T-helper 2 cell treated with Interferon-gamma antibody and Interleukin-4, amounts not matched to agents 5 μg/mL and 100 μg/mL, for 36 hours (primary cell): ENCODE results near the gene UXT.
A peak's percentile ranks its signal among the peaks of the same experiment; 100 is the strongest.

ENCODE experiments used
- DNase-seq: peaks from one replicate; pipeline ENCODE4 v3.0.0; 2021; ENCODE audit warnings: low spot score
- H3K27ac Mint-ChIP-seq: one replicate; pipeline ENCODE4 v1.8.0; 2021; ENCODE audit warnings: mild to moderate bottlenecking, mixed read lengths
- H3K27me3 Mint-ChIP-seq: one replicate; pipeline ENCODE4 v1.8.0; 2021; ENCODE audit warnings: low read depth, mixed read lengths
- H3K36me3 Mint-ChIP-seq: one replicate; pipeline ENCODE4 v1.8.0; 2021; ENCODE audit warnings: low read depth, mixed read lengths
- H3K4me1 Mint-ChIP-seq: one replicate; pipeline ENCODE4 v1.8.0; 2021; ENCODE audit warnings: low read depth, mixed read lengths
- H3K4me3 Mint-ChIP-seq: one replicate; pipeline ENCODE4 v1.8.0; 2022; ENCODE audit warnings: mild to moderate bottlenecking, moderate library complexity, mixed read lengths
- H3K9me3 Mint-ChIP-seq: one replicate; pipeline ENCODE4 v1.8.0; 2021; ENCODE audit warnings: mixed read lengths

UXT gene

GRCh38 chrX:47662144-47662657 is 3.2 kb upstream of the UXT start:
- DNase-seq, result peak; percentile 71
- H3K27me3 Mint-ChIP-seq, result no peaks in the 10 kb centered on the region
- H3K27ac Mint-ChIP-seq, result peak overlapping the region; percentile 89
- H3K4me3 Mint-ChIP-seq, result peak overlapping the region; percentile 33
- H3K9me3 Mint-ChIP-seq, result peaks cover 5% of the 10 kb centered on the region
- H3K4me1 Mint-ChIP-seq, result peaks cover 16% of the 10 kb centered on the region
- H3K36me3 Mint-ChIP-seq, result peaks cover 11% of the 10 kb centered on the region

- peaks cover 18% of the 10 kb centered on the region for H3K36me3 Mint-ChIP-seq
- H3K9me3 Mint-ChIP-seq, result peaks cover 5% of the 10 kb centered on the region
- no peak overlapping the region for H3K4me3 Mint-ChIP-seq
- DNase-seq, result no peak
- peaks cover 16% of the 10 kb centered on the region for H3K4me1 Mint-ChIP-seq
- no peaks in the 10 kb centered on the region for H3K27me3 Mint-ChIP-seq
- no peak overlapping the region for H3K27ac Mint-ChIP-seq
These were observed 2.6 kb upstream of the UXT start for GRCh38 chrX:47661539-47661938.

DNA sequence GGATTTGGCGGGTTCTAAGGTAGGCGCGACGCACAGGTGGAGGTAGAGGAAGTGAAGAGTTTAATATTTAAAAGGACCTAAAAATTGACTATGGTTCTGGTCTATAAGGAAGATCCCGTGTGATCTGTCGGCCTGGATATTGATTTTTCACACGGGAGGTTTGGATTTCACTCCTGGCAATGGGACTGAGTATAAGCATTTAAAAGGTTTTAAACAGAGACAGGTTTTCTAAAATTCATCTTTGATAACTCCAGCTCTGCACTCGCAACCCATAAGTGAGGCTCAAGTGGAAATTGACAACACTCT is 394 bp upstream of the UXT start:
- Mint-ChIP-seq H3K36me3 (peaks cover 32% of the 10 kb centered on the region), H3K4me1 (peaks cover 25% of the 10 kb centered on the region), H3K27ac (peak overlapping the region; percentile 98)

DNA sequence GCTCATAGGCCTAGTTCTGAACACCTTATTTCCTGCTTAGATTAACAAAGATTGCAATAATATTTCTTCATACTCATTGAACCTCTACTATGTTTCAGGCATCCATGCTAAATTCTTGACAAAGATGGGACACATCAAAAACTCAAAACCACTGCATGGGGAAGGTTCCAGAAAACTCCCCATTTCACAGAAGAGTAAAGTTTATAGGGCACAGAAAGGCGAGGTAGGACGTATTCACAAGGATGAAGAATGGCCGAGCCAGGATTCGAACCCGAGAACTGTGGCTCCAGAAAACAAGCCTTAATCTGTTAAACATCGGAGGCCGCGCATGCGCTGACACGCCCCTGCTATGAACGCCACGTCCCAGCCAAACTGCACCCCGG is 688 bp downstream of the UXT start:
- H3K4me1 Mint-ChIP-seq, result peaks cover 25% of the 10 kb centered on the region
- peak overlapping the region; percentile 98 for H3K27ac Mint-ChIP-seq
- peak overlapping the region; percentile 89 for H3K4me3 Mint-ChIP-seq
- peaks cover 38% of the 10 kb centered on the region for H3K36me3 Mint-ChIP-seq
- no peaks in the 10 kb centered on the region for H3K27me3 Mint-ChIP-seq
- H3K9me3 Mint-ChIP-seq, result peaks cover 5% of the 10 kb centered on the region
- no peak for DNase-seq

More for the DNA sequence above, 394 bp upstream of the UXT start:
- no peak for DNase-seq
- H3K4me3 Mint-ChIP-seq, result peak overlapping the region; percentile 89
- H3K9me3 Mint-ChIP-seq, result peaks cover 5% of the 10 kb centered on the region
- no peaks in the 10 kb centered on the region for H3K27me3 Mint-ChIP-seq

- no peaks in the 10 kb centered on the region for H3K9me3 Mint-ChIP-seq
- no peak for DNase-seq
- no peaks in the 10 kb centered on the region for H3K27me3 Mint-ChIP-seq
- peak overlapping the region; percentile 94 for H3K27ac Mint-ChIP-seq
- H3K36me3 Mint-ChIP-seq, result peaks cover 58% of the 10 kb centered on the region
- H3K4me1 Mint-ChIP-seq, result peaks cover 42% of the 10 kb centered on the region
- H3K4me3 Mint-ChIP-seq, result peak overlapping the region; percentile 91
These were observed 7.7 kb downstream of the UXT start for GRCh38 chrX:47651043-47651905.

DNA sequence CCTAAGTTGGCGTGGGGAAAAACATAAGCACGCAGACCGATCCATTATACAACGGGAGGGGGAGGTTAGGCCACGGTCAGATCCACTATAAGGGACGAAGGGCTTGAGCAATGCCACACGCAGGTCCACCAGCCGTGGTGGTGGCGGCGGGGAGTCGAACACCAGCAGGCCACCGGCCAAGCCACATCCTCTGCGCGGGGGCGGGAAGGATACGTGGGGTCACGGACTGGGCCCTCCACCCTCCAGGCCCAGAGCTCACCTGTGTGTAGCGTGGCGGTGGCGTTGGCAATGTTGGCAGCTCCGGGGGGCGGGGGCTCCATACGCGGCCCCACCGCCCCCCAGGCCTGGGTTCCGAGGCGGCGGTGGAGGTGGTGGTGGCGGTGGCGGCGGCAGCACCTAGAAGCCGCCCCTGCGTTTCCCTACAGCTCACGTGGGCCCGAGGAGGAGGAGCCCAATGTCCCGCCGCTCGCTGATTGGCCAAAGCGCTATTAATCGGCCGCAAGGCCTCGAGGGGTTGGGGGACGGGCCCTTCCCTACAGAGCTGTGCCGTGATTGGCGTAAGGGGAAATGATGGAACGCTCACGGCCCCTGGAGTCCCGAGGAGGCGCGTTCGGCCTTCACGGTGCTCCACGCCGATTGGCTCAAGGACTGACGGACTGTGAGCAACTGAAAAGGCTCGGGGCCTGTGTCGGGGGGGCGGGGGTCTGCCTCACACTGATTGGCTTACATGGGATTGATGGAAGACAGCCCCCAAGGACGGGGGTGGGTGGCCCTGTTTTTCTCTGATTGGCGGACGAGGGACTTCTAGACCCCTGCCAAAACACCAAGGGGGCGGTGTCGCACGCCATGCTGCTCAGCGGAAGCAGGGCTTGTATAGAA is 8.6 kb downstream of the UXT start, which contains the start of gene ELK1:
ELK1 (minus strand) TSS at position 400 of the 879 bp plus-strand sequence. CDS start 9,122 bp downstream, outside the sequence.
- peaks cover 50% of the 10 kb centered on the region for H3K36me3 Mint-ChIP-seq
- peak within 1 kb of the TSS; percentile 94 for H3K27ac Mint-ChIP-seq
- no peaks in the 10 kb centered on the region for H3K9me3 Mint-ChIP-seq

GRCh38 chrX:47649781-47650163 is 9.2 kb downstream of the UXT start:
- Mint-ChIP-seq H3K36me3 (peaks cover 52% of the 10 kb centered on the region), H3K9me3 (no peaks in the 10 kb centered on the region), H3K27ac (peak overlapping the region; percentile 86), H3K27me3 (no peaks in the 10 kb centered on the region), H3K4me1 (peaks cover 37% of the 10 kb centered on the region), H3K4me3 (peak overlapping the region; percentile 91)
- DNase-seq, result no peak

More for the DNA sequence above, 8.6 kb downstream of the UXT start, which contains the start of gene ELK1:
- H3K27me3 Mint-ChIP-seq, result no peaks in the 10 kb centered on the region
- peak within 1 kb of the TSS; percentile 91 for H3K4me3 Mint-ChIP-seq
- H3K4me1 Mint-ChIP-seq, result peaks cover 33% of the 10 kb centered on the region
- DNase-seq, result peak; percentile 90

DNA sequence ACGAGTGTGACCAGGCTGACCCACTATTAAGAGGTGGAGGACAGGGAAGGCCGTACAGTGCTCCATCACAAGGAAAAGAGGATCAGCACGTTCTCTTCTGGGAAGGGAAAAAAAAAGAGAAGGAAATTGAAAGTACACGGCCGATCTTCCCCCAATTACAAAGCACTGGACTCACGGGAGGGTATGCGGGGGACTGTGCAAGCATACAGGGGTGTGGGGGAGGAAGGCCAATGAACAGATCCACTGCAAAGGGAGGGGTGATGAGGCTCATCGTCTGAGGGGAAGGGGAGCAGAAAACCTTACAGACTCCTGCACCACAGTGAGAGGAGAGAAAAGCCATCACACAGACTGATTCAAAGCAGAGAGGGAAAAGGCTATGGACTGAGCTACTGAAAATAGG is 9.7 kb downstream of the UXT start:
- H3K36me3 Mint-ChIP-seq, result peaks cover 52% of the 10 kb centered on the region
- DNase-seq, result no peak
- H3K27me3 Mint-ChIP-seq, result no peaks in the 10 kb centered on the region
- H3K4me1 Mint-ChIP-seq, result peaks cover 41% of the 10 kb centered on the region
- no peaks in the 10 kb centered on the region for H3K9me3 Mint-ChIP-seq
- peak overlapping the region; percentile 86 for H3K27ac Mint-ChIP-seq
- H3K4me3 Mint-ChIP-seq, result peak overlapping the region; percentile 91

GRCh38 chrX:47648376-47648775 is 10.6 kb downstream of the UXT start:
- DNase-seq, result peak; percentile 22
- Mint-ChIP-seq H3K27me3 (no peaks in the 10 kb centered on the region), H3K9me3 (no peaks in the 10 kb centered on the region), H3K27ac (peak overlapping the region; percentile 89), H3K4me3 (peak overlapping the region; percentile 91), H3K36me3 (peaks cover 52% of the 10 kb centered on the region), H3K4me1 (peaks cover 42% of the 10 kb centered on the region)

GRCh38 chrX:47646636-47647035 is 12.3 kb downstream of the UXT start:
- Mint-ChIP-seq H3K4me3 (peak overlapping the region; percentile 9), H3K4me1 (peaks cover 38% of the 10 kb centered on the region)

DNA sequence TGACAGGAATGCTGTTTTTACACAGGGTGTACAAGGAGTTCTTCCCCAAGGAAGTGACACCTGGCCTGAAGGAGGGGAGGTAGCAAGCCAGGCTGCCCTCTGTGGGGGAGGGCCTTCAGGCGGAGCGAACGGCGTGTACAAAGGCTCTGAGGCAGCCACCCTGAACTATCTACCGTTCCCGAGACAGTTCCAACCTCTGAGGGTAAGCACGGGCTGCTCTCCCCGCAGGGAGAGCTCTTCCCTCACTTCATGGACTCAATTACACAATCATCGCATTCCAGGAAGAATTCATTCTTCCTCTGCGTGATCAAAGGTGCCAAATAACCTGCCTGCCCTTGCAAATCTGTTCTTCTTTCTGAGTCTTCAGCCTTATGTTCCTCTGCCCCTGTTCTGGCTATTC is 13.4 kb downstream of the UXT start:
- no peak overlapping the region for H3K27ac Mint-ChIP-seq

More at GRCh38 chrX:47646636-47647035, 12.3 kb downstream of the UXT start:
- no peak for DNase-seq
- H3K36me3 Mint-ChIP-seq, result peaks cover 44% of the 10 kb centered on the region
- H3K27me3 Mint-ChIP-seq, result no peaks in the 10 kb centered on the region
- no peaks in the 10 kb centered on the region for H3K9me3 Mint-ChIP-seq
- H3K27ac Mint-ChIP-seq, result peak overlapping the region; percentile 71

GRCh38 chrX:47644557-47645091 is 14.4 kb downstream of the UXT start:
- H3K4me3 Mint-ChIP-seq, result no peak overlapping the region
- H3K4me1 Mint-ChIP-seq, result peaks cover 29% of the 10 kb centered on the region
- no peak for DNase-seq
- no peaks in the 10 kb centered on the region for H3K27me3 Mint-ChIP-seq
- H3K36me3 Mint-ChIP-seq, result peaks cover 53% of the 10 kb centered on the region
- no peak overlapping the region for H3K27ac Mint-ChIP-seq
- peaks cover 3% of the 10 kb centered on the region for H3K9me3 Mint-ChIP-seq

More for the DNA sequence above, 13.4 kb downstream of the UXT start:
- H3K4me3 Mint-ChIP-seq, result no peak overlapping the region
- no peaks in the 10 kb centered on the region for H3K27me3 Mint-ChIP-seq
- peaks cover 29% of the 10 kb centered on the region for H3K4me1 Mint-ChIP-seq
- H3K9me3 Mint-ChIP-seq, result no peaks in the 10 kb centered on the region
- no peak for DNase-seq
- peaks cover 44% of the 10 kb centered on the region for H3K36me3 Mint-ChIP-seq

GRCh38 chrX:47643926-47644325 is 15.1 kb downstream of the UXT start:
- no peak overlapping the region for H3K4me3 Mint-ChIP-seq
- H3K9me3 Mint-ChIP-seq, result peaks cover 4% of the 10 kb centered on the region
- H3K4me1 Mint-ChIP-seq, result peaks cover 31% of the 10 kb centered on the region
- H3K27me3 Mint-ChIP-seq, result no peaks in the 10 kb centered on the region
- no peak overlapping the region for H3K27ac Mint-ChIP-seq
- H3K36me3 Mint-ChIP-seq, result peaks cover 55% of the 10 kb centered on the region
- no peak for DNase-seq
